ENCODE measurements around the gene ENPEP.
"Not testable (repeated sequence)": the region's sequence is repeated elsewhere in the genome, so short reads cannot be mapped to it uniquely, and the experiment has no call there.

The ENPEP gene

GRCh38 chr4:110485452-110485851, 9.5 kb downstream of the ENPEP start:
- no peak for DNase-seq (ENCODE audit: low spot score)

GRCh38 chr4:110486256-110486655, 10.3 kb downstream of the ENPEP start:
- DNase-seq (ENCODE audit: low spot score) = no peak

DNA sequence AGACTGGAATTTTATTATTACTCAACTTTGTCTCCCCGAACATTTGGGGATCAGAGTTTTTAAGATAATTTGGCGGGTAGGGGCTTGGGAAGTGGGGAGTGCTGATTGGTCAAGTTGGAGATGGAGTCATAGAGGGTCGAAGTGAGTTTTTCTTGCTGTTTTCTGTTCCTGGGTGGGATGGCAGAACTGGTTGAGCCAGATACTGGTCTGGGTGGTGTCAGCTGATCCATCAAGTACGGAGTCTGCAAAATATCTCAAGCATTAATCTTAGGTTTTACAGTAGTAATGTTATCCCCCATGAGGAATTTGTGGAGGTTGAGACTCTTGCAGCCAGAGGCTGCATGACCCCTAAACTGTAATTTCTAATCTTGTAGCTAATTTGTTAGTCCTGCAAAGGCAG, 10.9 kb downstream of the ENPEP start:
- not testable (repeated sequence) for DNase-seq (ENCODE audit: low spot score)

- peak; percentile 22 for DNase-seq (ENCODE audit: low spot score)
Measured at GRCh38 chr4:110487873-110488272, 11.9 kb downstream of the ENPEP start.

GRCh38 chr4:110489901-110490508, 14.1 kb downstream of the ENPEP start:
- DNase-seq (ENCODE audit: low spot score) = no peak

GRCh38 chr4:110492522-110492921, 16.6 kb downstream of the ENPEP start:
- no peak for DNase-seq (ENCODE audit: low spot score)

- DNase-seq (ENCODE audit: low spot score) = no peak
Measured at GRCh38 chr4:110493520-110493919, 17.6 kb downstream of the ENPEP start.

DNA sequence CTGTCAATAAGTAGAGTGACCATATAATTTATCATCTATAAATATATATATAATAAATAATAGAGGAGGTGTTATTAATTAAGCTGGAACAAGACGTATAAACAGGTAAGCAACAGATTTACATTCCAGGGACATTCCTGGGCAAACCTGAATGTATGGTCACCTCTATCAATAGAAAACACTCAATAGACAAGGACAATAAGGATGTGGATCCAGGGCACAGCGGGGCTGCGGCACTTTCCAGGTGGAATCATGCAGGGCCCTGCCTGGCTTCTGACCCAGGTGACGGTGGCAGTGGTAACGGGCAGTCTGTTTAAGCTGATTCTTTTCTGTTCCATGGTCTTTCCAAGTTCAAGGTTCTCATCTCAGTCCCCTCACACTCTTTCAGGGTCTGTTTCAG, 22.5 kb downstream of the ENPEP start:
- DNase-seq (ENCODE audit: low spot score) = no peak

GRCh38 chr4:110499126-110499525, 23.2 kb downstream of the ENPEP start:
- no peak for DNase-seq (ENCODE audit: low spot score)

- no peak for DNase-seq (ENCODE audit: low spot score)
Measured at GRCh38 chr4:110501826-110502225, 25.9 kb downstream of the ENPEP start.

DNA sequence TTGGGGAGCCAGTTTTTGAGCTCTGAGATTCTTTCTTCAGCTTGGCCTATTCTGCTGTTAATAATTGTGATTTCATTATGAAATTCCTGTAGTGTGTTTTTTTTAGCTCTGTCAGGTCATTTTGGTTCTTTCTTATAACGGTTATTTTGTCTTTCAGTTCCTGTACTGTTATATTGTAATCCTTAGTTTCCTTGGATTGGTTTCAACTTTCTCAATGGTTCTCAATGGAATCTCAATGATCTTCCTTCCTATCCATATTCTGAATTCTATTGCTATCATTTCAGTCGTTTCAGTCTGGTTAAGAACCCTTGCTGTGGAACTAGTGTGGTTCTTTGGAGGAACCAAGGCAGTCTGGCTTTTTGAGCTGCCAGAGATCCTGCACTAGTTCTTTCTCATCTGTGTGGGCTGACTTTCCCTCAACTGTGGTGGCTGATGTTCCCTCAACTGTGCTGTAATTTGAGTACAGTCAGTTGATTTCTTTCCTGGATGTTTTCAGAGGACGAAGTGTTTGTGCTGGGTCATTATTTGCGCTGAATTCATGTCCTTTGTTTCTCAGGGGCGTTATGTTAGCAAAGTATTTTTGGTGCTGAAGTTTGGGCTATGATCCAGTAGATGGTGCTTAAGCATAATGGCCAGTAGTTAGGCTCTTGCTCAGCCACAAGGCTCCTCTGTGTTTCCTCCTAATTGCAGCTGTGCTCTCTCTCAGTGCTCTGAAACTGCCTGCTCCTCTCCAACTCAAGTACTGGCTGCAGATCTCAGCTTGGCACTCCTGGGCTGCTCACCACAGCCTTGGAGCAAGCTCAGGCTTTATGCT, 27.5 kb downstream of the ENPEP start:
- no peak for DNase-seq (ENCODE audit: low spot score)

- no peak for DNase-seq (ENCODE audit: low spot score)
Measured at GRCh38 chr4:110504084-110504435, 28.1 kb downstream of the ENPEP start.

DNA sequence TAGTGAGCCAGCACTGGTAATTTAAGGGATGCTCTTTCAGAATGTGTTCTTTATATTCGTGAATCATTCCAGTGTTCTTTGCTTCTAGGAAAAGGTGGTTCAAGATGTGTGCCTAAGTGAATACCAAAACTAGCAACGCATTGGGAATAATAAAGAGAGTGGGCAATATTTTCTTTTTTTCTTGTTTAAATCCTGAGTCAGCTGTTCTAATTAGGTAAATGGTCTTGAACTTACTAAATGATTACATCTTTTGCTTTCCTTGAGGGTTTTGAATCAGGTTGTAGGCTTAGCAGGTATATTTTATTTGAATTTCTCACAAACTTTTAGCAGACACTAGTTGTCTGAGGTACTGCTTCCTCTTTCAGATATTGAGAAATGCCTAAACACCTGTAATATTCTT, 29.5 kb downstream of the ENPEP start:
- no peak for DNase-seq (ENCODE audit: low spot score)

DNA sequence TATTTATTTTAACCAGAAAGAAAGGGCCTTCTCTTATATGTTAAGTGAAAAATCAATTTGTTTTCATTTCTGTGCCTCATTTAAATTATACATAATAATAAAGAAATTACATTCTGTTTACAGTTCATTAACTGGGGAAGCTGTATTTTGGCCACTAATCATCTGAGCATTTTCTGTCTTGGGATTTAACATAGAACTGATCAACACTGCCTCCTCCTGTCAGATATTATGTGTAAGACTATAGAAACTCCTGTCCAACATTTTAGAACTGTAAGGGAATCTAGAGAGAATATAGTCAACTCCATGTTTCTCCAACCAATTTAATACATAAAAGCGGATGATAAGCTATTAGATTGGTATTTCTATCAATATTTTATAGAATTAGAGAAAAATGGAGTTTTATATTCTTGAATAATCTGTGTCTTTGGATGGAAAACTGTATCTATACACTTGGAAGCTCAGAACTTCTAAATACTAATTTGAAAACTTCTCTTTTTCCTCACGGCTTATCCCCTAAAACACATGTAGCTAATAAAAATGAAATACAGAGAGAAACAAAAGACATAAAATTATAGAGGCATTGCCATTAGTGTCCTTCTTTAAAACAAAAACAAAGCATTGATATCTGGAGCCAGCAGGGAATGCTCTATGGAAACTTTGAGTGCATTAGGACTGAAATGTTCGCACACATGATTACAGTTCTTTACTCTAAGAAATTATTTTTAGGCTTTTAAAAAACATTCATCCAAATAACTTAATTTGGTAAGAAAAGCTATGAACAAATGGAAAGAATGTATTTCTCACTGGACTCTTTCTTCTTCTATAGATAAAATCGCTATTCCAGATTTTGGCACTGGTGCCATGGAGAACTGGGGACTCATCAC, 33.1 kb downstream of the ENPEP start:
- DNase-seq (ENCODE audit: low spot score) = no peak

DNA sequence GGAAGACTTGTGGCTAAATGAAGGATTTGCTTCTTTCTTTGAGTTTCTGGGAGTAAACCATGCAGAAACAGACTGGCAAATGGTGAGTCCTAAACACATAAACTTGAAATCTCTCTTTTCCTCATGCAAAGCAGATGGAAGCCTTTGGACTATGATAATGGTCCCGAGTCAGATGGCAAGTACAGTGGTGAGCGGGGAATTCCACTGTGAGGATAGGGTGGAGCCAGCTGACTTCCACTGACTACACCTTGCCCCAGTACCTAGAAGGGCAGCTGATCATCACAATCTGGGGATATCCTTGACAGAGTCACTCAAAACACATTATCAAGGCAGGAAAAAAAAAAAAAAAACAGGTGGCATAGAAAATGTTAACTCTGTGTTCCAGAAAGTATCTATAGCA, 34.3 kb downstream of the ENPEP start:
- DNase-seq (ENCODE audit: low spot score) = no peak

DNA sequence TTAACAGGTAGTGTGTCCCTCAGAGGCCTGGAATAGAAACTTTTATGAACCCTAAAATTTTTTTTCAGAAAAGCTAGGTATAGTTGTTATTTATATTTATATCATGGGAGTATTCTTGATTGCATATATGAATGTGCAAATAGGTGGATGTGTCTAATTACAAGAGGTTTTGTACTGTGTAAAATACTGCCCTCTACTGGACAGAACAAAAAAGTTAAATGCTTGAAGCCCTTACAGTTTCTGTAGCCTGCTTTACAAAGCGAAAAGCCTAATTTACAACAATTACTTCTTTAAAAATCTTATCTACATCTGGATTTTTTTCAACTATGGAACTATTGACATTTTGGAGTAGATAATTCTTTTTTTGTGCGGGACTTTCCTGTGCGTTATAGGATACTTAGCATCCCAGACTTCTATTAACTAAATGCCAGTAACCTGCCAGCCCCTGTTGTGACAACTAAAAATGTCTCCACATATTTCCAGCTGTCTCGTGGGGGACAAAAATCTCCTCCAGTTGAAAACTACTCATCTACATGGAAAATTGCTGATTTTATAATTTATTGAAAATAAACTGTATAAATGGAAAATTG, 35.1 kb downstream of the ENPEP start:
- DNase-seq (ENCODE audit: low spot score) = no peak

DNA sequence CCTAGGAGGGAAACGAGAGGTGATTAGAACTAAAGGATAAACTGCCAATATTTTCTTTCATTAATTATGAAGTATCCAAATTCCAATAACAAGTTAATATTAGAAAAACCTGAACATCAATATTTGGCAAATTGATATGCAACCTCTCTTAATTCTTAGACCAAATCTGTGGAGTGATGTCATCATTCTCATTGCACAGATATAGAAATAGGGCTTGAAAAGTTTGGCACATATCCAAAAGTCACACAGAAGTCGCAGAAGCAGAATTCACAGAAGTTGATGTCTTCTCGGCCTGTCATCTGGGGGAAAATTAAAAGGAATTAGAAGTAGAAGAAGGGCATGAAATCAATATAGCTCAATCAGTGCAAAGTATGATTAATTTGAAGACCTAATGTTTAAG, 36.9 kb downstream of the ENPEP start:
- no peak for DNase-seq (ENCODE audit: low spot score)

DNA sequence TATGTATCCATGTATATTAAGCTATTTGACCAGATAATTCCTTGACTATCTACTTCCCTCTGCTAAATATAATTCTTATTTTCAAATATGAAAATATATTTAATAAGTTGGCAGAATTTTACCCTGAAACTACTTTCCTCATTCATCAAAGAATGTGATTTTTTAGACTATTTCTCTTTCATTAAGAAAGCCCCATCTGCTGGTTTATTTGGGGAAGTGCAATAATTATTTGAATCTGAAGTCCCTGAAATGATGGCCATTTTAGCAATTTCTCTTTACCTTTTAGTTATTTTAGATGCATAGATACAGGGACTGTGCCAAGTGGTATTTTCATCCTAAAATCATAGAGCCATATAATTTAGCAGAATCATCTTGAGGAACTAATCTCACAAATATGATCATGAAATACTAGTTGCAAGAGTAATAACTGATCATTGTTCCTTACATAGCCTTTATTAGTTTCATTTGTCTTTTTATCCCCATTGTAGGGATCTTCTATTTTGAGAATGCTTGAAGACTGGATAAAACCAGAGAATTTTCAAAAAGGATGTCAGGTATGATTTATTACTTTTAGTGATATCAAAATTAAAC, 39.0 kb downstream of the ENPEP start:
- DNase-seq (ENCODE audit: low spot score) = no peak

DNA sequence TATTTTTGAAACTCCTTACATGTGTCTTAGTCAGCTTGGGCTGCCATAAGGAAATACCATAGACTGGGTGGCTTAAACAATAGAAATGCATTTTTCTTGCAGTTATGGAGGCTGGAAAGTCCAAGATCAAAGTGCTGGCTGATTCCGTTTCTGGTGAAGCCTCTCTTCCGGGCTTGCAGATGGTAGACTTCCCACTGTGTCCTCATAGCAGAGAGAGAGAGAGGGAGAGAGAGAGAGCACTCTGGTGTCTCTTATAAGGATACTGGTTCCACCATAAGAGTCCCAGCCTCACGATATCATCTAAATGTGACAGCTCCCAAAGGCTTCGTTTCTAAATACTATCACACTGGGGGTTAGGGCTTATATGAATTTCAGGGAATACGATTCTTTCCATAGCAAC, 39.7 kb downstream of the ENPEP start:
- no peak for DNase-seq (ENCODE audit: low spot score)

DNA sequence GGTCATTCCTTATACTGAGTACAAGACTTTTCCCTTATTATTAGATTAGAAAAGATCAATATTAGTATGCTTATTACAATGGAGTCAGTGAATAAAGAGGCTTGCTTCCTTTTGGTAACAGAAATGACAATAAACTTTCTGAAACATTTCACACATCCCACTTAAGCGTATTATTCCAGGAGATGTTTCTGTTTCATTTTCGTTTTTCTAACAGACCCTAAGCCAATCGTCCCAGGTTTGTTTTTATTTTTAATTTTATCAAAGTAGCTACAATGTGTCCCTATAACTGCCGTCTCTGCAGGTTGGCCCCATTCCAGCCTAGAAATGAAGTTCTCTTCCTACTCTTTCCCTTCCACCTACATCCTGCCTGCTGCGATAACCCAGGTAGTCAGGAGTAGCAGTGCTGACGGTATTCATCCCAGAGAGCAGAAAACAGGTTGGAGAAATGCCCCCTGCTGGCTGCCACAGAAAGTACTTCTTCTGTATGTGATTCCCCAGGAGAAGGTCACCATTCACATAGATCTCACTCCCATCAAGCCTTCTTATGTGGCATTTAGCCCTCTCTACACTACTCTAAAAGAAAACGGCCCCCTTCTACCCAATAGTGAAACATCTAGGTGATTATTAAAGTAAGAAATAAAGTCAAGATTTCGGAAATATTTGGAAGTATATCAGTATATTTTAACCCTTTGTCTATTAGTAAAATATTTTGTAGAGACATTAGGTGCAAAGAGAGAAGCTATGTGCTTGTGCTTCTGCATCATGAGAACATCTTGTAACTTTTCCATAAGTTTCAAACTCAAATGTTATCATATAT, 40.4 kb downstream of the ENPEP start:
- peak; percentile 41 for DNase-seq (ENCODE audit: low spot score)

DNA sequence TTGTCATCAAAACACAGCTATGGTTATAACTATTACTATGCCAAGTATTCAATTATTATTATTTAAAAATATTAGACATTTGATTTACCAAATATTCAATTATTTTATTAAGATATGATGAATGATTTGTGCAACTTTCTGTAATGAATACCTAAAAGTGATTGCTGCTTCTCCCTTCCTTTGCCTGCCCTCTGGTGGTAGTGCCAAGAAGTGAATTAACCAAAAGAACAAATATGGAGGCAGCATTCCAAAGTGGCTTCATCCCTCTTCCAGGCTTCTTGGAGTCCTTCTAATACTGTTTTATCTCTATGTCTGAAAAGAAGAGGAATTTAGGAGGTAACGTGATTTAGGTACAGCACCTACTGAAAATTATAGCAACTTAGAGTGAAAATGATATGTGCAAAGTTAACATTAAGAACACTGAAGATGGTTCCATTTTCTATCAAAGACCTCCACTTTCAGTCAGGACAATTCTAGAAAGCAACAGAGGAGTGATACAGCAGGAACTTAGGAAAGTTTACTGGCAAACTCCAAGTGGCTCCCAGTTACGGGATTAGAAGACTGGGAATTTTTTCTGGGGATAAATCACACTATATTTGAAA, 43.0 kb downstream of the ENPEP start:
- no peak for DNase-seq (ENCODE audit: low spot score)
